ENCODE results near the gene LPP. TPM values are rescaled to one million over a fixed set of nuclear protein-coding genes. Genes with fewer than 3 reads are reported as not detected.

LPP gene
- total RNA-seq, 1 donor from 2014 or later: 63.6 TPM

DNA sequence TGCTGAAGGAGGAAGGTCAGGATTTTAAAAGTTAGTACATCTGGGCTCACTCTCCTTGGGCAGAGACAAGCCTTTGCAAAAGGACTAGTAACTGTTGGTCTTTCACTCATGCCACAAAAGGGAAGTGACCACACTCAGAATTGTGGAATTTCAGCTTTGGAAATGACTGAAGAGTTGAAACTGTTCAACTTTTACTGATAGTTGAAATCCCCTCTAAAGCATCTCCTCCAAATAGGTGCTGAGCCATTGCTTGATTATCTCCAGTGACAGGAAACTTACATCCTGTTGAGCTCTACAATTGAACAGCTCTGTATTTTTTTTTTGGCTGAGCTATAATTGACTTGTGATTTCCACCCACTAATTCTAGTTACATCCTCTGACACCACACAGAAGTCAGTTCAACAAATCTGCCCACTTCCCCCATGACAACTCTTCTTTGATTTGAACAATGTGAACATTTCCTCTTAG is 763.0 kb downstream of the LPP start:
- no peak for DNase-seq (ENCODE audit: low spot score)
- peak; percentile 41 for ATAC-seq

DNA sequence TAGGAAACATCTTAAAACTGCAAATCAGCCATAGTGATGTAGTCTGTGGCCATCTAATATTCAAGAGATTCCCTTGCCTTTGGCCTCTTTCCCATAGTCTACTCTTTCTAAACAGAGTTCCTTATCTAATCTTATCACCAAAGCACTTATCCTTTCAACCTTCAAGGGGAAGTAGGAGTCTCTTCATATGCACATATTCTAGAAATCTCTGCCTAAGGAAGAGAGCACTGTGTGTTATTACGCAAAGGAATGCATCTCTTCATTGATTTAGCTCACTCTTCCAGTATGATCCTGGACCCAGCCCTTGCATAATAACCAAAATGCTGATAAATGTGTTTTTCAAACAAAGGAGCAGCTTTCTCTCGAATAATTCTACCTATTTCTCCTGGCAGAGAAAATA is 764.1 kb downstream of the LPP start:
- ATAC-seq: peak; percentile 45
- DNase-seq (ENCODE audit: low spot score): no peak

DNA sequence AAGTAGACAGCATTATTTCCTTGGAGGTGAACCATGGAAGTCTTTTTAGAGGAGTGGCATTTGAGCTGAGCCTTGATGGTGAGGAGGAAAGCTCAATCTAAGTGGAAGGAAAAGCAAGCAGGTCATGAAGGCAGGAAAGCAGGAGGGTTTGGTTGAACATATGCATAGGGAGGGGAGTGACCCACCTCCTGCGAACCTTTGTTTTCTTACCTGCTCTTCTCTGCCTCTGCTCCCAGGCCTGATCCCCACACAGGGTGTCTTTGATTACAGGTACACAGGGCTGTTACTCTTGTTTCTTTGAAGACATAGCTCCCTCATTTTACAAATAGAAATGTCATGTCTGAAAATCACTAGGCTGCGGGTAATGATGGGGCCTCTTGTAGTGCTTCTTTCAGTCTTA is 769.7 kb downstream of the LPP start:
- DNase-seq (ENCODE audit: low spot score) (no peak), ATAC-seq (no peak)

DNA sequence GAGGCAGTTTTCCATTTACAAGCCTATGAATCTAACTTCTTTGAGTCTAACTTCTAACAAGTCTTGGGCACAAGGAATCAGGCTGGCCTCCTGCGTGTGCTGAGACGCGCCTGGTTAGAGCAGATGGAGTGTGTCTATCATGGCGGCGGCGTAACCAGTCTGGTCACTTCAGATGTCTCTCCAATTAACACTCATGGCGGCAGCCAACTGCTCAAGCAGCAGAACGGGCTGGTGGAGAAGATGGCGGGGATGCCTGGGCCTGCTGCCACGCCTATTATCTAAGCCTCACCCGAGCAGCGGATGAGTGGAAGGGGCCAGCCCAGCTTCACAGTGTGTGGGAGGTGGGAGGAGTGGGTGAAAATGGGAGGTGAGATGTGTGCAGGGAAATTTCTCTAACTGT is 771.4 kb downstream of the LPP start:
- ATAC-seq (no peak), DNase-seq (ENCODE audit: low spot score) (no peak)

DNA sequence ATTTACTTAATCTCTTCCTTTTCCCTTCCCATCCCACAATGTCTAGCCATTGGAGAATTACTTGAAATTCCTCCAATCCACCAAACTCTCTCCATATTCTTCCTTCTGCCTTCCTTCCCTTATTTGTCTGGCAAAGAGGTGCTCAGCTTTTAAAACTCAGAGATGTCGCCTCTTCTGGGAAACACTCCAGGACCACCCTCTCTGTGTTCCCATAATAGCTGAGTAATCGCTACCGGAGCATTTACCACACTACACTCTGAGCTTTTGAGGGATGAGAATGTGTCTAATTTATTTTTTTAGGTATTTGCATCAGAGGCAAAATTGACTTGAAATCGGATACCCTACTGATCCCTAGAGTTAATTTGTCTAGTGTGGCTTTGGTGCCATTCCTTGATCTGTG is 772.2 kb downstream of the LPP start:
- ATAC-seq: no peak

DNA sequence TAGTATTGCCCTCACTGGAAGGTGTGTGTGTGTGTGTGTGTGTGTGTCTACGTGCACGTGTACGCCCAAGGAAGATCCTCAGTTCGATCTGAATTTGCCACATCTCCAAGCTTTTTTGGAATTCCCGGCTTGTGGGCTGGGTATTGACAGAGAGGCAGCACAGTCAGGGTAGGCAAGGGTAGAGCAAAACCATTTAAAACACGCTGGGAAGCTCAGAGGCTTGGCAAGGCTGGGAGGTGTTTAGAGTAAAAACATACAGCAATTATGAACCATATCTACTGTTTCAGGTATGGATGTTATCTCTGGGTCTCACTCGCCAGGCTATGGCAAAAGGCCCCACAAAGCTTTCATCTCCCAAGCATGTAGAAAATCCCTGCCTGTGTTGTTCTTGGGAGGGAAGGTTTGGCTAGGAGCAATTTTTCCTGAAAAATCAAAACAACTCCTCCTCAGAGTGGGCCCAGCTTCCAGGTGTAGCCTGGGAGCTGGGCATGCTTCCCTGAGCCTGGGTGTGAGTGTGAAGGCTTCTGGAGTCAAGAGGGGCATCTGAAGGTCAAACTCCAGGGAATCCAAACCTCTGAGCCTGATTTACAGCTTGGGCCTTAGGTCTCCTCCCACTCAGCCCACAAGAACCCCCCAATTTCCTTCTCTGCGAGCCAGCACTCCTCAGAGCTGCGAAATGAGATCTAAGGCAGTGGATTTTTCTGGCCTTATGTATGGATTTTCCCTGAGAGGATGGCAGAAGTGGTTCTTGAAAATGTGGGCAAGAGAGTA is 773.0 kb downstream of the LPP start:
- DNase-seq (ENCODE audit: low spot score) (no peak), ATAC-seq (no peak)

More for the DNA sequence above, 772.2 kb downstream of the LPP start:
- DNase-seq (ENCODE audit: low spot score): no peak

DNA sequence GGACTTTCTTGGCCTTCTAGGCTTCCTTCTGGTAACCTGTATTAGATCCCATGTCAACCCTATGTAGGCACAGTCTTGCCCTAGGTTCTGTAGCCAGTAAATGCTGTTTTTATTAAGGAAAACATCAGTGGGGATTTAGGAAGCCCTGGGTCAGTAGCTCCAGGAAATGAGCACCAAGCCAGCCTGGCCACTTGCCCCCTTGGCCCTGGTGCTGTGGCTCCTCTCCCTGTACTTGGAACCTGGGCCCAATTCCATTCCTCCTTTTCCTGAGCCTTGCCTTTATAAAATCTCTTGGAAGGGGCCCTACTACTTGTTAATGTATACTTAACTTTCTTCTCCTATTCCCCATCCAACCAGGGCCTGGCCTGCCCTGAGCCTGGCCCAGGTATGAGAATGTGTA is 774.0 kb downstream of the LPP start:
- DNase-seq (ENCODE audit: low spot score) (no peak), ATAC-seq (peak; percentile 66)

DNA sequence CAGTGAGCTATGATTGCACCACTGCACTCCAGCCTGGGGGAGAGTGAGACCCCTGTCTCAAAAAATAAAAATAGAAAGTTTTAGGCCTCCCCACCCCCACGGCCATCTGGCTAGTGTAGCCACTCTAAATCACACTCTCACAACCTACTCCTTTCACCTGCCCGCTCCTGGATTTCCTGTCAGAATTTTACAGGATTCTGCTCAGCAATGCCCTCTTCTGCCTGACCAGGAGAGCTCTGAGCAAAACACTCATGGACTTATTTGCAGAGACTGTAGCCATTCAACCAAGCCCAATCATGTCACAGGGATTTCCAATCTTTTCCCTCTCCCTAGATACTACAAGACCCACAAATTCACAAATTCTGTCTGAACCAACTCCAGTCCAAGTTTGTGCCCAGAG is 775.2 kb downstream of the LPP start:
- no peak for DNase-seq (ENCODE audit: low spot score)

DNA sequence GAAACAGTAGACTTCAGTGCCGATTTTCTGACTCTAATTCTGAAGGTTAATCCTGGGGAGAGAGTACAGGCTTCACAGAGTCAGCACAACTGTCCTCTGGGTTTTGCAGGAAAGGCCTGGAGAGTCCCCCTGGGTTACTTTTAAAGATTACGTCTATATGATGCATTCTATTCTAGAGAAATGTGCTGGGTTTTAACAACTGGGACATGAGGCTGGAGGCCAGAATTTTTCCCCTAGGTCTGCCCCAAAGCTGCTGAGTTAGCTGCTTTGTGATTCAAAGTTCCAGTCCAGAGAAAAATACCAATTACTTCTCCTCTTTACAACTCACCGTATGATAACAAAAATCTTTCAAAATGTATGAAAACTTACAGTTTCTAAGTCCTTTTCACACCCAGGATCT is 777.1 kb downstream of the LPP start:
- no peak for ATAC-seq
- no peak for DNase-seq (ENCODE audit: low spot score)

More for the DNA sequence above, 775.2 kb downstream of the LPP start:
- ATAC-seq: peak; percentile 91

DNA sequence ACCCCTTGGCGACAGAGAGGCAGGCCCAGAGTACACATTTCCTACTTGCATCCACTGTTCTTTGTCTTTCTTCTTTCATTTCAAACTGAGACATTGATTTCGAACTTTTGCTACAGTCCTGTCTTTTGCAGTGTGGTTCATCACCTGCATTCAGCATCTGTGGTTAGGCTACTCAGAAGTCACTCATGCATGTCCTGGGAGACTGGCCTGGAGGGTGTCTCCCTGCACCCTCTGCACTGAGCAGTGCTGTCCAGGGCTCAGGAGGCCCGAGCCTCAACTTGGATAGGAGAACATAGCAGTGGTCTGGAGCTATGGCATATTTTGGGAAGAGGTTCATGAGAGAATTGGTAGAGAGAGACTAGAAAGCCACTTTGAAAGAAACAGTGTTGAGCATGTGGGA is 777.6 kb downstream of the LPP start:
- DNase-seq (ENCODE audit: low spot score): no peak
- ATAC-seq: no peak

DNA sequence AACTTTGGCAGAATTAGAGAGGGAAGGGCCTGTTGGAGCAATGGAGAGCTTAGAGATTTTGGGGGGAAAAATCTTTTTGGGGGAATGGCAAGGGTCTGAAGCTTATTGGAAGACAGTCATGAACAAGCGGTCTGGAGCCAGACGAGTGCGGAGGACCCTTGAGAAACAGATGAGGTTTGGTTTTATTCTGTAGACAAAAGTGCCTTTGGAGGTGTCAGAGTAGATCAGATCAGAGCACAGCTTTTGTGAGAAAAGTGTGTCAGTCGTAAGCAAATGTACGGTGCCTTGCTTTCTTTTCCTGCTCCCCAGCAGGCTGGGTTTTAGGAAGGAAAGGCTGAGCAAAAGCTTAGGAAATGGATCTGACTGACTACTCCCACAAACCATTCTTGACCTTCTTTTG is 781.0 kb downstream of the LPP start:
- DNase-seq (ENCODE audit: low spot score) (no peak), ATAC-seq (no peak)

DNA sequence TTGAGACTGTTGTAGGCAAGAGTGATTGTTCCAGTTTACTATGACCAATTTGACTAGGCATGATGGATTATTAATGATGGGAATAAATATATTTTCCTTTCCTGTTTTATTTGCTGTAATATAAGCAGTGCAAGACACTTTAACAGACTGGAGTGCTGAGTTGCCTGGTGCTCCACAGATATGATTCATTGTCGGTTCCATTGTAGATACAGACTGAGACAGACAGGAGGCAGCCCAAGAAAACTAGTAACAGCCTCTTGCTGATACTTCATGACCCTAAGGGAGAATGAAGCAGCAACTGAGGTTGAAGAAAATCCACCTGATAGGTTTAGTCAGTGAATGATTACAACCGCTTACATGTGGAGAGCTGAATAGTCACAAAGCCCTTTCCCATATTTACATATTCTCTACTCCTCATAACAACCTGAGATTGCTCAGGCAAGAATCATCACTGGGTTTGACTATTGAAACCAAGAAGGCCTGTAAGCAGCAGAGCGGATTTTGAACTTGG is 782.7 kb downstream of the LPP start:
- no peak for DNase-seq (ENCODE audit: low spot score)

DNA sequence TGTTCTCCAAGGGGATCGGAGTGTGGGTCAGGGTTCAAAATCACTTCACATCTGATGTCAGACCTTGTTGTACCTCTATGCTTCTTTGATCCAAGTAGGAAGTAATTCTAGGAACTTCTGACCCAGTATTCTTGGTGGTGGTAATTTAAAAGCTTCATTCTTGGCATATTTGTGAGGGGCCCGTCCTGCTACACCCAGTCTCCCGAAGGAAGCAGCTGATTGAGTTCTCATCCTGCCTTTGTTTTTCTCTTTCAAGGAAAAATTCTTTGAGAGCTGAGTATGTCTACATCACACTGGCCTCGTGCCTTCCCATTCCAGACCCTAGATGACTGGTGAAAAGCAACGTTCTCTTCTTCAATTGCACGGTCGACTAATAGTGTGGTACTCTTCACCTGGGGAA is 783.4 kb downstream of the LPP start:
- no peak for ATAC-seq

More for the DNA sequence above, 782.7 kb downstream of the LPP start:
- ATAC-seq: no peak

DNA sequence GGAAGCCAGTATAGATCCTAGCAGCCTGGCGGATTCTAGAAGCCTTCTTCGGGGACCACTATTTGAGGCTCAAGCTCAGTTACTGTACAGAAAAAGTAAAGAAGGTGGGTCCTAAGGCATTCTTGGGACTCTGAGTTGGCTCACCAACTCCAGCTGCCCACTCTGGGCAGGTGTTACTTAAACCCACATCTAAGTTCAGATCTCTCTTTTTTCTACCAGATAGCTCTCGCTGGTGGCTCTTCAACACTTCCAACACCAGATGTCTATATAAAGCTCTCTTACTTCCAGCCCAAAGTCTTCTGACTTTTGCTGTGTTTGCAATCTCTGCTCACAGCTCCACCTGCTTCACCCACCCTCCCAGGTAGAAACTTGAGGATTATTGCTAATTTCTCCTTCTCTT is 785.0 kb downstream of the LPP start:
- ATAC-seq (no peak), DNase-seq (ENCODE audit: low spot score) (no peak)

More for the DNA sequence above, 783.4 kb downstream of the LPP start:
- DNase-seq (ENCODE audit: low spot score): no peak

DNA sequence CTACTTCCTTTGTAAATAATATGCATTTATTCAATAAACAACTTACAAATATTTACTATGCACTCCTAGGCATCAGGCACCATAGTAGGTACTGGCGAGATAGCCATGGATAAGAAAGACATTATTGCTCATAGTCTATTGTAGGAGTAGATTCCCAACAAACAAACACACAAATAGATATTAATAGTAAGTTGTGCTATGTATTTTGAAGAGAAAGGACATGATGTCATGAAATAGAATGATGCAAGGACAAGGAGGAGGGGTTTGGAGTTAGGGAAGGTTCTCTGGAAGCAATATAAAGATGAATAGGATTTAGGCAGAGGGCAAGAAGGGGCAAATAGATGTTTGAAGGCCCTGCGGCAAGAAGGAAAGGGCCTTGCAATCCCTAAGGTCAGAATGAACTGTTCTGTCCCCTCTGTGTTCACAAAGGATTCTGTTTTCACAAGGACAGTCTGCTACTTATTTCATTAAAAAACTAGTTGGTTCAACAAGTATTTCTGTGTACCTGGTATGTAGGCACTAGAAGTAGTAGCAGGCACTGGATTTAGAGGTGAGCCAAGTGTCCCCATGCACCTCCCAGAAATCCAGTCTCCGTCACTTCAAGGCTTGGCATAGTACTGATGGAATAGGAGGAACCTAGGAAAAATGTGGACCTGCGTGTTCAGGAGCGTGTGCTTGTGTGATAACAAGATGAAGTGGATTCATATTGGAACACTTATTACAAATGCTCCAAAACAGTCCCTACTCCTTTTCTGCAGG is 786.0 kb downstream of the LPP start:
- ATAC-seq (no peak), DNase-seq (ENCODE audit: low spot score) (no peak)

Data from left lobe of liver (tissue), 2 donors.